Right lobe of liver (tissue), 4 donors: ENCODE measurements around the gene GPATCH3.

Experiments used
- CTCF ChIP-seq, 4 donors: fragments of 200-600 bp in 3 of 4; fragments of 450-650 bp in 1 of 4; IDR thresholded peaks; one replicate each; pipeline versions ENCODE4 v1.5.1 to v1.8.0; 2016 to 2022; ENCODE audit warnings: antibody characterized with exemption in 4 of 4, mild to moderate bottlenecking in 2 of 4
- POLR2A ChIP-seq: fragments of 450-650 bp; IDR thresholded peaks from one replicate; pipeline ENCODE4 v1.6.1; 2017; ENCODE audit warnings: antibody characterized with exemption, mild to moderate bottlenecking
- donor health status: DM: no; HTN: no; CAD: no.
- donor health status: DM: no; HTN: no; CAD: no.
- donor health status: DM: no; HTN: yes; CAD: no.

- no peak for TF ChIP-seq POLR2A
- no peak for TF ChIP-seq CTCF (IDR thresholded peaks at IDR 0.05)
Measured at GRCh38 chr1:26852701-26853100, 47.6 kb downstream of the GPATCH3 start.
